ENCODE data around the gene KLK5. TPM values are rescaled to one million over a fixed set of nuclear protein-coding genes. Genes with fewer than 3 reads are reported as not detected.

KLK5 gene
- total RNA-seq, 1 experiment from 2014 or later = not detected

GRCh38 chr19:50924586-50924985 lies 28.3 kb downstream of the KLK5 start:
- no peak for DNase-seq
- Histone ChIP-seq H3K27me3 (ENCODE audit: low read length) (0 out of 2 replicates have a peak, but pooled peaks cover 3% of the 10 kb centered on the region), H3K27ac (ENCODE audit: low read length) (no peak overlapping the region), H3K4me3 (ENCODE audit: low read length) (no peak overlapping the region), H3K4me1 (ENCODE audit: low read length) (peaks cover 5% of the 10 kb centered on the region), H3K4me2 (ENCODE audit: low read depth, low read length, poor library complexity, severe bottlenecking) (no peak overlapping the region), H3K36me3 (ENCODE audit: insufficient read depth, low read length) (no peaks in the 10 kb centered on the region), H4K20me1 (ENCODE audit: insufficient read depth, low read depth, low read length) (peaks cover 7% of the 10 kb centered on the region; the same call in 1 of the 2 replicates), H3K9ac (ENCODE audit: low read length) (no peak overlapping the region), H2AFZ (ENCODE audit: low read length) (no peak overlapping the region), H3K9me3 (ENCODE audit: low read length) (no peaks in the 10 kb centered on the region), H3K79me2 (ENCODE audit: low read length) (no peaks in the 10 kb centered on the region), H3K9me2 (replicated peaks; ENCODE audit: insufficient read depth, low read length) (no peaks in the 10 kb centered on the region)

GRCh38 chr19:50922317-50922853 lies 30.5 kb downstream of the KLK5 start:
- no peaks in the 10 kb centered on the region for H3K4me1 ChIP-seq (ENCODE audit: low read length)
- H3K36me3 ChIP-seq (ENCODE audit: insufficient read depth, low read length) = no peaks in the 10 kb centered on the region
- DNase-seq = peak; percentile 96
- peaks cover 7% of the 10 kb centered on the region; the same call in 1 of the 2 replicates for H4K20me1 ChIP-seq (ENCODE audit: insufficient read depth, low read depth, low read length)
- H3K27me3 ChIP-seq (ENCODE audit: low read length) = 0 out of 2 replicates have a peak, but pooled peaks cover 3% of the 10 kb centered on the region
- no peak overlapping the region for H3K4me2 ChIP-seq (ENCODE audit: low read depth, low read length, poor library complexity, severe bottlenecking)
- no peak overlapping the region for H3K4me3 ChIP-seq (ENCODE audit: low read length)
- H2AFZ ChIP-seq (ENCODE audit: low read length) = no peak overlapping the region
- H3K9ac ChIP-seq (ENCODE audit: low read length) = no peak overlapping the region
- H3K9me2 ChIP-seq (replicated peaks; ENCODE audit: insufficient read depth, low read length) = no peaks in the 10 kb centered on the region
- H3K9me3 ChIP-seq (ENCODE audit: low read length) = no peaks in the 10 kb centered on the region
- H3K79me2 ChIP-seq (ENCODE audit: low read length) = no peaks in the 10 kb centered on the region
- H3K27ac ChIP-seq (ENCODE audit: low read length) = no peak overlapping the region

GRCh38 chr19:50921426-50922316 lies 31.2 kb downstream of the KLK5 start:
- no peak for DNase-seq
- H3K9ac ChIP-seq (ENCODE audit: low read length) = no peak overlapping the region
- no peak overlapping the region for H3K4me2 ChIP-seq (ENCODE audit: low read depth, low read length, poor library complexity, severe bottlenecking)

DNA sequence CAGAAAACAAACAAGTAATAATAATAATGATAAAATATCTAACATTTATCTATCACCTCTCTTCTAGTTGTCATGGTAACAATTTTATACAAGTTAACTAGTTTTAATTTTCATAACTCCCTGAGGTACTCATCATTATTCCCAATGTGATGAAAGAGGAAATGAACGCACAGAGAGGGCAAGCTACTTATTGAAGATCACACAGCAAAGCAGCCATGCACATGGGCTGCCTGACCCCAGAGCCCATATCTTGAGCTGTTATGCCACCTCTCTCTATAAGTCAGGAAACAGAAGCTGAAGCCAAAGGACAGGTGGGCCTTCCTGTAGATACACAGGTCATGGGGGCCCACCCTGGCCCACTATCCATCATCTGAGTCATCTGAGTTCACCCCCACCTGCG lies 36.8 kb downstream of the KLK5 start:
- Histone ChIP-seq H3K9me3 (ENCODE audit: low read length) (no peaks in the 10 kb centered on the region), H3K27me3 (ENCODE audit: low read length) (no peaks in the 10 kb centered on the region), H3K79me2 (ENCODE audit: low read length) (no peaks in the 10 kb centered on the region), H3K9me2 (replicated peaks; ENCODE audit: insufficient read depth, low read length) (no peaks in the 10 kb centered on the region), H3K4me3 (ENCODE audit: low read length) (no peak overlapping the region), H3K27ac (ENCODE audit: low read length) (no peak overlapping the region), H3K36me3 (ENCODE audit: insufficient read depth, low read length) (no peaks in the 10 kb centered on the region), H4K20me1 (ENCODE audit: insufficient read depth, low read depth, low read length) (no peaks in the 10 kb centered on the region), H3K9ac (ENCODE audit: low read length) (no peak overlapping the region), H3K4me2 (ENCODE audit: low read depth, low read length, poor library complexity, severe bottlenecking) (no peak overlapping the region), H2AFZ (ENCODE audit: low read length) (no peak overlapping the region), H3K4me1 (ENCODE audit: low read length) (no peaks in the 10 kb centered on the region)
- no peak for DNase-seq

More at GRCh38 chr19:50921426-50922316, 31.2 kb downstream of the KLK5 start:
- Histone ChIP-seq H4K20me1 (ENCODE audit: insufficient read depth, low read depth, low read length) (peaks cover 7% of the 10 kb centered on the region; the same call in 1 of the 2 replicates), H3K9me2 (replicated peaks; ENCODE audit: insufficient read depth, low read length) (no peaks in the 10 kb centered on the region), H3K4me1 (ENCODE audit: low read length) (no peaks in the 10 kb centered on the region), H2AFZ (ENCODE audit: low read length) (no peak overlapping the region), H3K36me3 (ENCODE audit: insufficient read depth, low read length) (no peaks in the 10 kb centered on the region), H3K27ac (ENCODE audit: low read length) (no peak overlapping the region), H3K4me3 (ENCODE audit: low read length) (no peak overlapping the region), H3K27me3 (ENCODE audit: low read length) (0 out of 2 replicates have a peak, but pooled peaks cover 3% of the 10 kb centered on the region), H3K9me3 (ENCODE audit: low read length) (no peaks in the 10 kb centered on the region), H3K79me2 (ENCODE audit: low read length) (no peaks in the 10 kb centered on the region)

- Histone ChIP-seq H3K79me2 (ENCODE audit: low read length) (no peaks in the 10 kb centered on the region), H3K4me3 (ENCODE audit: low read length) (no peak overlapping the region), H3K27me3 (ENCODE audit: low read length) (no peaks in the 10 kb centered on the region), H3K9me2 (replicated peaks; ENCODE audit: insufficient read depth, low read length) (no peaks in the 10 kb centered on the region), H2AFZ (ENCODE audit: low read length) (no peak overlapping the region), H3K9ac (ENCODE audit: low read length) (no peak overlapping the region), H4K20me1 (ENCODE audit: insufficient read depth, low read depth, low read length) (no peaks in the 10 kb centered on the region), H3K9me3 (ENCODE audit: low read length) (no peaks in the 10 kb centered on the region), H3K4me1 (ENCODE audit: low read length) (no peaks in the 10 kb centered on the region), H3K4me2 (ENCODE audit: low read depth, low read length, poor library complexity, severe bottlenecking) (no peak overlapping the region), H3K27ac (ENCODE audit: low read length) (no peak overlapping the region), H3K36me3 (ENCODE audit: insufficient read depth, low read length) (no peaks in the 10 kb centered on the region)
- DNase-seq = no peak
Observed at GRCh38 chr19:50912727-50913716, 39.8 kb downstream of the KLK5 start.

GRCh38 chr19:50912102-50912599 lies 40.7 kb downstream of the KLK5 start:
- Histone ChIP-seq H2AFZ (ENCODE audit: low read length) (no peak overlapping the region), H3K4me3 (ENCODE audit: low read length) (no peak overlapping the region), H3K27ac (ENCODE audit: low read length) (no peak overlapping the region), H4K20me1 (ENCODE audit: insufficient read depth, low read depth, low read length) (no peaks in the 10 kb centered on the region), H3K9me2 (replicated peaks; ENCODE audit: insufficient read depth, low read length) (no peaks in the 10 kb centered on the region), H3K4me2 (ENCODE audit: low read depth, low read length, poor library complexity, severe bottlenecking) (no peak overlapping the region), H3K9ac (ENCODE audit: low read length) (no peak overlapping the region), H3K4me1 (ENCODE audit: low read length) (no peaks in the 10 kb centered on the region), H3K27me3 (ENCODE audit: low read length) (no peaks in the 10 kb centered on the region), H3K9me3 (ENCODE audit: low read length) (no peaks in the 10 kb centered on the region), H3K79me2 (ENCODE audit: low read length) (no peaks in the 10 kb centered on the region), H3K36me3 (ENCODE audit: insufficient read depth, low read length) (no peaks in the 10 kb centered on the region)
- DNase-seq = no peak

GRCh38 chr19:50911206-50912101 lies 41.4 kb downstream of the KLK5 start, which contains the start of gene KLK4:
Gene KLK4, minus strand, starts transcription at chr19:50911395. Its CDS starts 657 bp downstream, at chr19:50910738.
- Histone ChIP-seq H3K27ac (ENCODE audit: low read length) (no peak within 1 kb of the TSS), H3K9ac (ENCODE audit: low read length) (no peak within 1 kb of the TSS), H3K9me2 (replicated peaks; ENCODE audit: insufficient read depth, low read length) (no peaks in the 10 kb centered on the region), H3K4me2 (ENCODE audit: low read depth, low read length, poor library complexity, severe bottlenecking) (no peak within 1 kb of the TSS), H2AFZ (ENCODE audit: low read length) (no peak within 1 kb of the TSS), H4K20me1 (ENCODE audit: insufficient read depth, low read depth, low read length) (no peaks in the 10 kb centered on the region), H3K27me3 (ENCODE audit: low read length) (no peaks in the 10 kb centered on the region), H3K79me2 (ENCODE audit: low read length) (no peaks in the 10 kb centered on the region), H3K4me3 (ENCODE audit: low read length) (no peak within 1 kb of the TSS), H3K9me3 (ENCODE audit: low read length) (no peaks in the 10 kb centered on the region), H3K4me1 (ENCODE audit: low read length) (no peaks in the 10 kb centered on the region), H3K36me3 (ENCODE audit: insufficient read depth, low read length) (no peaks in the 10 kb centered on the region)
- no peak for DNase-seq
